ENCODE data around the gene MCF2. TPM values are rescaled to one million over a fixed set of nuclear protein-coding genes. Genes with fewer than 3 reads are reported as not detected.

The MCF2 gene
- total and polyA plus RNA-seq, 2 experiments from 2014 or later = 0.11 TPM; not detected in 1

DNA sequence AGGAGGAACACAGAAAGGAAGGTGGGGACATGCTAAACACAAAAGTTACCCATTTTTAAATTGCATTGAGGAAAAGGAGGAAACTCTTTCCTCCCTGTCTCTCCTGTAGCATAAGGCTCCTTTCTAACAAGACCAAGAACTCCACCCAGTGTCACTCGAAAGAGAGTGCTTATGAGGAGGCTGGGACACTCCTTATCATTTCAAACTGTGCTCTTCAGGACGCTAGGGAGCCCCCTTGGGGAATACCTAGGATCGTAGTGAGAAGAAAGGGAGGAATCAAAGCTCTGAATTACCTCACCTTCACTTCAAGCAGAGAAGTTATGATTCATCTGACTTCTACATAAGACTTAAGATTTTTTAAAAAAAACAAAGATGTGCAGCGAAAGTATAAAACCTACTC, 111.9 kb downstream of the MCF2 start:
- Histone ChIP-seq H3K4me1 (ENCODE audit: insufficient read depth) (no peaks in the 10 kb centered on the region), H3K9ac (no peak overlapping the region), H3K36me3 (ENCODE audit: low read depth) (no peaks in the 10 kb centered on the region), H4K20me1 (ENCODE audit: insufficient read depth) (no peaks in the 10 kb centered on the region), H3F3A (ENCODE audit: insufficient read depth) (no peaks in the 10 kb centered on the region), H2AFZ (no peak overlapping the region), H3K4me2 (ENCODE audit: unreplicated experiment) (no peak overlapping the region), H3K27me3 (replicated peaks; ENCODE audit: insufficient read depth) (no peaks in the 10 kb centered on the region), H3K9me2 (ENCODE audit: insufficient read depth) (no peaks in the 10 kb centered on the region), H3K9me3 (ENCODE audit: low read depth) (no peaks in the 10 kb centered on the region), H3K79me2 (ENCODE audit: insufficient read depth) (no peaks in the 10 kb centered on the region), H3K4me3 (no peak overlapping the region), H3K27ac (no peak overlapping the region)
- DNase-seq = no peak
- no peak for TF ChIP-seq EZH2 (IDR thresholded peaks at IDR 0.05; ENCODE audit: insufficient read depth, poor library complexity, severe bottlenecking)
- no peak for TF ChIP-seq EZH2phosphoT487 (IDR thresholded peaks at IDR 0.05; ENCODE audit: insufficient read depth, low read depth)
- in situ Hi-C loops (cut with MboI) = no loop called here
- 28 to 30% methylated on average over 4 of the region's 4 CpGs for WGBS, 2 experiments (ENCODE audit: low coverage in 1 of 2, low lambda C conversion rate in 2 of 2, missing lambda C conversion rate in 2 of 2)

DNA sequence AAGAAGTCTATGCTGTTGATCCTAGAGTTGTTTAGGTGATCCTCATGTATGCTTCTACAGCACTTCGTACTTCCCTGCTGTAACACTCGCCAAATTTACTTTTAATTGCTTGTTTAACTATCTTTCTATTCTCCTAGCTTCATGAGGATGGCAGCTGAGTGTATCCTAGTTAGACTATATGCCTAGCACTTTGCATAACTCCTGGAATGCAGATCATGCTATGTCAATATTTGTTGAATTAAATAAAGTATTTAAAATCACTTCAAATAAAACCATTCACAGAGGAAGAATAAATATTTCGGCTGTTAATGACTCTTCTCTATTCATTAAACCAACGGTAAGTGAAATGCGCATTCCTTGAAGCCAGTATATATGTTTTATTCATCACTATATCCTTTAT, 122.4 kb downstream of the MCF2 start:
- no peaks in the 10 kb centered on the region for H4K20me1 ChIP-seq (ENCODE audit: insufficient read depth)
- H3K9ac ChIP-seq = no peak overlapping the region
- H3K4me1 ChIP-seq (ENCODE audit: insufficient read depth) = no peaks in the 10 kb centered on the region
- no peaks in the 10 kb centered on the region for H3K9me3 ChIP-seq (ENCODE audit: low read depth)
- H2AFZ ChIP-seq = no peak overlapping the region
- in situ Hi-C loops (cut with MboI) = no loop called here
- H3K36me3 ChIP-seq (ENCODE audit: low read depth) = no peaks in the 10 kb centered on the region
- no peaks in the 10 kb centered on the region for H3K79me2 ChIP-seq (ENCODE audit: insufficient read depth)
- H3K27me3 ChIP-seq (replicated peaks; ENCODE audit: insufficient read depth) = no peaks in the 10 kb centered on the region
- no peaks in the 10 kb centered on the region for H3K9me2 ChIP-seq (ENCODE audit: insufficient read depth)
- 42 to 53% methylated on average over 5 of the region's 5 CpGs for WGBS, 2 experiments (ENCODE audit: low coverage in 1 of 2, low lambda C conversion rate in 2 of 2, missing lambda C conversion rate in 2 of 2)
- no peak overlapping the region for H3K4me3 ChIP-seq
- DNase-seq = no peak
- H3F3A ChIP-seq (ENCODE audit: insufficient read depth) = no peaks in the 10 kb centered on the region
- H3K27ac ChIP-seq = no peak overlapping the region
- no peak for TF ChIP-seq EZH2 (IDR thresholded peaks at IDR 0.05; ENCODE audit: insufficient read depth, poor library complexity, severe bottlenecking)
- no peak for TF ChIP-seq EZH2phosphoT487 (IDR thresholded peaks at IDR 0.05; ENCODE audit: insufficient read depth, low read depth)
- H3K4me2 ChIP-seq (ENCODE audit: unreplicated experiment) = no peak overlapping the region

DNA sequence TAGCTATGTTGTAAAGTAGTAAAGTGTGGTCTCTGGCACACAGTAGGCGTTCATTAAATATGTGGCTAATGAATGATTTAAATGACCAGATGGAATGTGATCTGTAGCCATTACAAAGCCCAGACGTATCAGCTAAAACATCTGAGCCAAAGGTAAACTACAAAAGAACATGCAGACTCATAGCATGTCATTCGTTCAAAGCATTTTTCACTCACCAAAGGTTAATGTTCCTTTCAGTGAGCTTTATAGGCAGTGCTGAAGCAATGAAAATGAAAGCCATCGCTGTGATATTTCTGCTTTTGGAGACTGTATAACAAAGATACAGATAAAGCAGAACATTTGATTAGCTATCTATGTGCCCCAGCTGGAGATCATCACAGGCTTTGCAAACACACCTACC, 126.9 kb downstream of the MCF2 start:
- H3K27me3 ChIP-seq (replicated peaks; ENCODE audit: insufficient read depth) = no peaks in the 10 kb centered on the region
- H3K4me1 ChIP-seq (ENCODE audit: insufficient read depth) = no peaks in the 10 kb centered on the region
- H3K9me3 ChIP-seq (ENCODE audit: low read depth) = no peaks in the 10 kb centered on the region
- WGBS, 2 experiments (ENCODE audit: low coverage in 1 of 2, low lambda C conversion rate in 2 of 2, missing lambda C conversion rate in 2 of 2) = 13 to 19% methylated on average over 4 of the region's 4 CpGs
- H3K9ac ChIP-seq = no peak overlapping the region
- DNase-seq = no peak
- no peak overlapping the region for H3K4me3 ChIP-seq
- H4K20me1 ChIP-seq (ENCODE audit: insufficient read depth) = no peaks in the 10 kb centered on the region
- H3F3A ChIP-seq (ENCODE audit: insufficient read depth) = no peaks in the 10 kb centered on the region
- no peaks in the 10 kb centered on the region for H3K79me2 ChIP-seq (ENCODE audit: insufficient read depth)
- in situ Hi-C loops (cut with MboI) = no loop called here
- H3K27ac ChIP-seq = no peak overlapping the region
- TF ChIP-seq EZH2 (IDR thresholded peaks at IDR 0.05; ENCODE audit: insufficient read depth, poor library complexity, severe bottlenecking) (no peak), EZH2phosphoT487 (IDR thresholded peaks at IDR 0.05; ENCODE audit: insufficient read depth, low read depth) (no peak)
- H2AFZ ChIP-seq = no peak overlapping the region
- H3K4me2 ChIP-seq (ENCODE audit: unreplicated experiment) = no peak overlapping the region
- no peaks in the 10 kb centered on the region for H3K9me2 ChIP-seq (ENCODE audit: insufficient read depth)
- H3K36me3 ChIP-seq (ENCODE audit: low read depth) = no peaks in the 10 kb centered on the region

DNA sequence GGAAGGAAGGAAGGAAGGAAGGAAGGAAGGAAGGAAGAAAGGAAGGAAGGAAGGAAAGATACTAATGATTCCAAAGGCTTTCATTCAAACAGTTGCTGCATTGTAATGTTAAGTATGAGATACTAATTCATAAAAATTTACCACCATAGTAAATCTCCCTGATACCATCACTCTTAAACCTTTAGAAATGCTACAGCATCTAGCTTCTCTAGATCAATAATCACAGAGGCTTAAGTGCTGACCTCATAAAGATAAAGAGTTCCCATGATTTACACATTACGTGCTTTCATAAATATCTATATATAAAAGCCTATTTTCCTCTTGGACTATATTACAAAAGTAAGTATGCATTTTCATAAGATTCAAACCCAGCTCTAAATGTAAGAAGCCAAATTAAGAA, 141.0 kb downstream of the MCF2 start:
- in situ Hi-C loops (cut with MboI) = loop anchor here (25.0 kb wide), 2 partner anchors 730 to 805 kb away; no protein-coding TSS in a partner anchor
- 59 to 82% methylated on average over 1 of the region's 1 CpG for WGBS, 2 experiments (ENCODE audit: low coverage in 1 of 2, low lambda C conversion rate in 2 of 2, missing lambda C conversion rate in 2 of 2)
- no peak for TF ChIP-seq EZH2phosphoT487 (IDR thresholded peaks at IDR 0.05; ENCODE audit: insufficient read depth, low read depth)
- no peak for TF ChIP-seq EZH2 (IDR thresholded peaks at IDR 0.05; ENCODE audit: insufficient read depth, poor library complexity, severe bottlenecking)
- no peak overlapping the region for H3K9ac ChIP-seq
- H3F3A ChIP-seq (ENCODE audit: insufficient read depth) = no peaks in the 10 kb centered on the region
- no peaks in the 10 kb centered on the region for H3K4me1 ChIP-seq (ENCODE audit: insufficient read depth)
- H3K79me2 ChIP-seq (ENCODE audit: insufficient read depth) = no peaks in the 10 kb centered on the region
- DNase-seq = no peak
- H3K4me3 ChIP-seq = no peak overlapping the region
- 0 out of 2 replicates have a peak, but pooled peaks cover 3% of the 10 kb centered on the region for H3K27me3 ChIP-seq (replicated peaks; ENCODE audit: insufficient read depth)
- H3K4me2 ChIP-seq (ENCODE audit: unreplicated experiment) = no peak overlapping the region
- H3K9me3 ChIP-seq (ENCODE audit: low read depth) = no peaks in the 10 kb centered on the region
- H3K27ac ChIP-seq = no peak overlapping the region
- H2AFZ ChIP-seq = no peak overlapping the region
- H3K9me2 ChIP-seq (ENCODE audit: insufficient read depth) = no peaks in the 10 kb centered on the region
- H3K36me3 ChIP-seq (ENCODE audit: low read depth) = no peaks in the 10 kb centered on the region
- H4K20me1 ChIP-seq (ENCODE audit: insufficient read depth) = no peaks in the 10 kb centered on the region

DNA sequence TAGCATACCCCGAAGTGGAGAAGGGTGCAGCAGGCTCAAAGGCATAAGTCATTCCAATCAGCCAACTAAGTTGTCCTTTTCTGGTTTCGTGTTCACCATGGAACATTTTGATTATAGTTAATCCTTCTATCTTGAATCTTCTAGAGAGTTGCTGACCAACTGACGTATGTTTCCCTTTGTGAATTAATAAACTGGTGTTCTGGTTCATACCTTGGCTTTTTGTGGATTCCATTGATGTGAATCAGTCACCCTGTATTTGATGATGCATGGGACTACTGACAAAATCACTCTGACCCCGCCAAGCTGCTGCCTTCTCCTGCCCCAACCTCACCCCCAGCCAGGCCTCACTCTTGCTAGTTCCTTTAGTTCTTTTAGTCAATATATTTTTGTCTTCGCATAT, 144.7 kb downstream of the MCF2 start:
- H2AFZ ChIP-seq = no peak overlapping the region

More for the DNA sequence above, 144.7 kb downstream of the MCF2 start:
- Histone ChIP-seq H4K20me1 (ENCODE audit: insufficient read depth) (no peaks in the 10 kb centered on the region), H3K27ac (no peak overlapping the region), H3K9me2 (ENCODE audit: insufficient read depth) (no peaks in the 10 kb centered on the region), H3K4me2 (ENCODE audit: unreplicated experiment) (no peak overlapping the region), H3K36me3 (ENCODE audit: low read depth) (no peaks in the 10 kb centered on the region), H3K9me3 (ENCODE audit: low read depth) (no peaks in the 10 kb centered on the region), H3F3A (ENCODE audit: insufficient read depth) (no peaks in the 10 kb centered on the region), H3K9ac (no peak overlapping the region), H3K4me1 (ENCODE audit: insufficient read depth) (peaks cover 7% of the 10 kb centered on the region), H3K79me2 (ENCODE audit: insufficient read depth) (no peaks in the 10 kb centered on the region), H3K4me3 (no peak overlapping the region), H3K27me3 (replicated peaks; ENCODE audit: insufficient read depth) (0 out of 2 replicates have a peak, but pooled peaks cover 3% of the 10 kb centered on the region)
- TF ChIP-seq EZH2 (IDR thresholded peaks at IDR 0.05; ENCODE audit: insufficient read depth, poor library complexity, severe bottlenecking) = no peak
- no peak for TF ChIP-seq EZH2phosphoT487 (IDR thresholded peaks at IDR 0.05; ENCODE audit: insufficient read depth, low read depth)
- 67 to 70% methylated on average over 3 to 5 of the region's 5 CpGs for WGBS, 2 experiments (ENCODE audit: low coverage in 1 of 2, low lambda C conversion rate in 2 of 2, missing lambda C conversion rate in 2 of 2)
- in situ Hi-C loops (cut with MboI) = loop anchor here (25.0 kb wide), 2 partner anchors 726 to 801 kb away; no protein-coding TSS in a partner anchor
- no peak for DNase-seq

All from GM23248 (cell line).